WERI-Rb-1 (cell line): Measurements from ENCODE around the gene MRO.

Source experiments
- DNase-seq: peaks from one replicate; pipeline ENCODE4 v3.0.0-alpha.2; 2020
- H3K27ac ChIP-seq: fragments of 250-450 bp; sonication (Bioruptor Pico); 2 replicates; pipeline ENCODE4 v1.5.1; 2020; ENCODE audit warnings: mild to moderate bottlenecking, moderate library complexity
- H3K27me3 ChIP-seq: fragments of 250-450 bp; sonication (Bioruptor Pico); 2 replicates; pipeline ENCODE4 v1.5.1; 2021; ENCODE audit warnings: mild to moderate bottlenecking, low read depth, moderate library complexity; ENCODE audit not compliant: insufficient read depth, severe bottlenecking
- H3K36me3 ChIP-seq: fragments of 250-450 bp; sonication (Bioruptor Pico); 2 replicates; pipeline ENCODE4 v1.5.1; 2020; ENCODE audit warnings: mild to moderate bottlenecking, moderate library complexity
- H3K4me3 ChIP-seq: 2 replicates; pipeline ENCODE4 v1.5.1; 2011; ENCODE audit warnings: low read depth, mild to moderate bottlenecking, control low read depth, low read length
- H3K9me3 ChIP-seq: fragments of 250-450 bp; sonication (Bioruptor Pico); 2 replicates; pipeline ENCODE4 v1.5.1; 2021; ENCODE audit warnings: mild to moderate bottlenecking, moderate library complexity; ENCODE audit not compliant: severe bottlenecking
- CTCF ChIP-seq: IDR thresholded peaks from 2 replicates; pipeline ENCODE4 v1.5.1; 2011; ENCODE audit warnings: low read depth, mild to moderate bottlenecking, control low read depth, inconsistent platforms, low read length

Gene MRO

GRCh38 chr18:50806208-50806616, 13.6 kb downstream of the MRO start:
- H3K36me3 ChIP-seq, result no peaks in the 10 kb centered on the region
- no peak overlapping the region for H3K27ac ChIP-seq
- DNase-seq, result peak; percentile 75
- no peaks in the 10 kb centered on the region for H3K9me3 ChIP-seq
- H3K4me3 ChIP-seq, result no peak overlapping the region
- no peaks in the 10 kb centered on the region for H3K27me3 ChIP-seq
- TF ChIP-seq CTCF, result 0 out of 2 replicates have a peak, but pooled peaks have one; percentile 10

GRCh38 chr18:50805732-50806131, 14.1 kb downstream of the MRO start:
- Histone ChIP-seq H3K9me3 (no peaks in the 10 kb centered on the region), H3K27ac (no peak overlapping the region), H3K4me3 (no peak overlapping the region), H3K27me3 (no peaks in the 10 kb centered on the region), H3K36me3 (no peaks in the 10 kb centered on the region)
- no peak for TF ChIP-seq CTCF
- DNase-seq, result no peak

GRCh38 chr18:50803592-50803991, 16.2 kb downstream of the MRO start:
- Histone ChIP-seq H3K9me3 (no peaks in the 10 kb centered on the region), H3K36me3 (no peaks in the 10 kb centered on the region), H3K27me3 (no peaks in the 10 kb centered on the region), H3K4me3 (no peak overlapping the region), H3K27ac (no peak overlapping the region)
- TF ChIP-seq CTCF, result no peak
- no peak for DNase-seq

- Histone ChIP-seq H3K9me3 (no peaks in the 10 kb centered on the region), H3K27ac (no peak overlapping the region), H3K36me3 (no peaks in the 10 kb centered on the region), H3K27me3 (no peaks in the 10 kb centered on the region), H3K4me3 (no peak overlapping the region)
- no peak for TF ChIP-seq CTCF
- no peak for DNase-seq
Observed at GRCh38 chr18:50802141-50802540, 17.7 kb downstream of the MRO start.

GRCh38 chr18:50797142-50797541, 22.7 kb downstream of the MRO start:
- Histone ChIP-seq H3K27ac (no peak overlapping the region), H3K36me3 (no peaks in the 10 kb centered on the region), H3K9me3 (no peaks in the 10 kb centered on the region), H3K27me3 (no peaks in the 10 kb centered on the region), H3K4me3 (no peak overlapping the region)
- no peak for DNase-seq
- TF ChIP-seq CTCF, result no peak

GRCh38 chr18:50796495-50796894, 23.3 kb downstream of the MRO start:
- TF ChIP-seq CTCF, result no peak
- H3K9me3 ChIP-seq, result no peaks in the 10 kb centered on the region
- no peak overlapping the region for H3K27ac ChIP-seq
- H3K4me3 ChIP-seq, result no peak overlapping the region
- H3K27me3 ChIP-seq, result no peaks in the 10 kb centered on the region
- DNase-seq, result no peak
- no peaks in the 10 kb centered on the region for H3K36me3 ChIP-seq
